ENCODE data around the gene ARHGAP6.

ARHGAP6 gene

GRCh38 chrX:11393949-11394654, 271.6 kb downstream of the ARHGAP6 start:
- no peak for TF ChIP-seq CTCF (IDR thresholded peaks at IDR 0.05; ENCODE audit: borderline replicate concordance, insufficient read depth, low read depth, low read length)
- H3K4me3 ChIP-seq (ENCODE audit: low read depth, low read length): no peak overlapping the region

- no peak overlapping the region for H3K4me3 ChIP-seq (ENCODE audit: low read depth, low read length)
- no peak for TF ChIP-seq CTCF (IDR thresholded peaks at IDR 0.05; ENCODE audit: borderline replicate concordance, insufficient read depth, low read depth, low read length)
These were observed 278.9 kb downstream of the ARHGAP6 start for GRCh38 chrX:11386812-11387211.

GRCh38 chrX:11386001-11386523, 279.7 kb downstream of the ARHGAP6 start:
- H3K4me3 ChIP-seq (ENCODE audit: low read depth, low read length): no peak overlapping the region
- no peak for TF ChIP-seq CTCF (IDR thresholded peaks at IDR 0.05; ENCODE audit: borderline replicate concordance, insufficient read depth, low read depth, low read length)

GRCh38 chrX:11382930-11383329, 282.8 kb downstream of the ARHGAP6 start:
- no peak overlapping the region for H3K4me3 ChIP-seq (ENCODE audit: low read depth, low read length)
- no peak for TF ChIP-seq CTCF (IDR thresholded peaks at IDR 0.05; ENCODE audit: borderline replicate concordance, insufficient read depth, low read depth, low read length)

- TF ChIP-seq CTCF (IDR thresholded peaks at IDR 0.05; ENCODE audit: borderline replicate concordance, insufficient read depth, low read depth, low read length): peak; percentile 66
- H3K4me3 ChIP-seq (ENCODE audit: low read depth, low read length): no peak overlapping the region
These were observed 284.3 kb downstream of the ARHGAP6 start for GRCh38 chrX:11381464-11381863.

GRCh38 chrX:11380187-11380844, 285.4 kb downstream of the ARHGAP6 start:
- TF ChIP-seq CTCF (IDR thresholded peaks at IDR 0.05; ENCODE audit: borderline replicate concordance, insufficient read depth, low read depth, low read length): no peak
- no peak overlapping the region for H3K4me3 ChIP-seq (ENCODE audit: low read depth, low read length)

- no peak for TF ChIP-seq CTCF (IDR thresholded peaks at IDR 0.05; ENCODE audit: borderline replicate concordance, insufficient read depth, low read depth, low read length)
- no peak overlapping the region for H3K4me3 ChIP-seq (ENCODE audit: low read depth, low read length)
These were observed 289.6 kb downstream of the ARHGAP6 start for GRCh38 chrX:11376163-11376562.

All from GM12875 (cell line).